ENCODE measurements around the gene PNCK.

DNA sequence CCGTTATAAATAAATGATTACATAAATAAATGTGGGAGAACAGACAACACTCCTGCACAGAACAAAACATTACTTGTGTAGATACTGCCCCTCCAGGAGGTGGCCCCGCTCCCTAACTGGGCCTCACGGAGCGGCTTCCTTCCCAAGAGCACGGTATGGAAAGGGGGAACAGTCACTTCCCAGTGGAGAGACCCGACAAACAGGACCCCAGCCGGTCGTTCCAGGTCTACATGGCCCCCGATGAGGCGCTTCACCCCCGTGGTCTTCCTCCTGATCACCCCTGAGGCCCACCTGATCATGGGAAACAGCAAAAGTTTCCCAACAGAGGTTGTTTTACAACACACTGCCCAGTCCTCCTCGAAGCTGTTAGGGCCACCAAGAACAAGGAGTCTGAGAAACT lies 7.6 kb upstream of the PNCK start:
- no peak for TF ChIP-seq EZH2 (IDR thresholded peaks at IDR 0.05; ENCODE audit: insufficient read depth, poor library complexity, severe bottlenecking)
- no peak for TF ChIP-seq EZH2phosphoT487 (IDR thresholded peaks at IDR 0.05; ENCODE audit: insufficient read depth, low read depth)
